Neural cell (in vitro differentiated cells): ENCODE measurements around the gene PGS1. TPM values are rescaled to one million over a fixed set of nuclear protein-coding genes. Genes with fewer than 3 reads are reported as not detected.

Experiments used
- H2AFZ ChIP-seq: fragments of 200-600, 300-800 bp; sonication (generic), shearing (Covaris generic); 2 replicates; pipeline ENCODE4 v1.6.0; 2014; ENCODE audit warnings: low read depth, mild to moderate bottlenecking, antibody characterized with exemption, low read length, moderate library complexity
- H3F3A ChIP-seq: fragments of 200-600 bp; shearing (Covaris generic); 2 replicates; pipeline ENCODE4 v1.6.1; 2016; ENCODE audit warnings: mild to moderate bottlenecking, moderate library complexity, mixed read lengths, antibody characterized with exemption, low read length; ENCODE audit not compliant: insufficient read depth, poor library complexity, severe bottlenecking
- H3K27ac ChIP-seq: fragments of 200-600, 300-800 bp; sonication (generic), shearing (Covaris generic); 2 replicates; pipeline ENCODE4 v1.5.1; 2014; ENCODE audit warnings: mild to moderate bottlenecking, low read length, moderate library complexity
- H3K27me3 ChIP-seq: fragments of 300-800, 200-600 bp; sonication (generic), shearing (Covaris generic); 2 replicates; pipeline ENCODE4 v1.6.0; 2014; ENCODE audit warnings: mild to moderate bottlenecking, low read depth, low read length, moderate library complexity; ENCODE audit not compliant: insufficient read depth
- H3K36me3 ChIP-seq: fragments of 300-800, 200-600 bp; sonication (generic), shearing (Covaris generic); 2 replicates; pipeline ENCODE4 v1.5.1; 2014; ENCODE audit warnings: mild to moderate bottlenecking, antibody characterized with exemption, low read length, moderate library complexity; ENCODE audit not compliant: insufficient read depth
- H3K4me2 ChIP-seq: fragments of 300-800, 200-600 bp; sonication (generic), shearing (Covaris generic); 2 replicates; pipeline ENCODE4 v1.6.0; 2014; ENCODE audit warnings: mild to moderate bottlenecking, low read length
- H3K4me3 ChIP-seq: fragments of 300-800, 200-600 bp; sonication (generic), shearing (Covaris generic); 2 replicates; pipeline ENCODE4 v1.5.1; 2014; ENCODE audit warnings: mild to moderate bottlenecking, low read length, moderate library complexity
- H3K79me2 ChIP-seq: fragments of 200-600 bp; shearing (Covaris generic); replicated peaks from 2 replicates; pipeline ENCODE4 v1.6.0; 2014; ENCODE audit warnings: mild to moderate bottlenecking, low read length, moderate library complexity; ENCODE audit not compliant: insufficient read depth
- H3K9ac ChIP-seq: fragments of 300-800, 200-600 bp; sonication (generic), shearing (Covaris generic); 2 replicates; pipeline ENCODE4 v1.6.1; 2016; ENCODE audit warnings: mild to moderate bottlenecking, low read length, mixed read lengths
- H3K9me2 ChIP-seq: fragments of 200-600 bp; shearing (Covaris generic); 2 replicates; pipeline ENCODE4 v1.6.1; 2016; ENCODE audit warnings: mild to moderate bottlenecking, low read length, mixed read lengths; ENCODE audit not compliant: insufficient read depth
- H3K9me3 ChIP-seq: fragments of 200-600, 300-800 bp; sonication (generic), shearing (Covaris generic); 2 replicates; pipeline ENCODE4 v1.6.1; 2016; ENCODE audit warnings: mild to moderate bottlenecking, mixed run types, low read length, moderate library complexity, mixed read lengths
- H4K20me1 ChIP-seq: fragments of 200-600 bp; shearing (Covaris generic); 2 replicates; pipeline ENCODE4 v1.6.1; 2016; ENCODE audit warnings: mild to moderate bottlenecking, mixed run types; ENCODE audit not compliant: insufficient read depth
- EP300 ChIP-seq: fragments of 450-650 bp; conservative IDR thresholded peaks from 2 replicates; pipeline ENCODE4 v1.6.1; 2014; ENCODE audit warnings: antibody characterized with exemption, mild to moderate bottlenecking, moderate library complexity; ENCODE audit not compliant: poor library complexity, severe bottlenecking
- EZH2 ChIP-seq: fragments of 200-600, 300-800 bp; shearing (Covaris generic), sonication (generic); IDR thresholded peaks from 2 replicates; pipeline ENCODE4 v1.6.1; 2014; ENCODE audit warnings: antibody characterized with exemption, low read length, borderline replicate concordance, mild to moderate bottlenecking; ENCODE audit not compliant: insufficient read depth, poor library complexity, severe bottlenecking
- MXI1 ChIP-seq: fragments of 450-650 bp; conservative IDR thresholded peaks from 2 replicates; pipeline ENCODE4 v1.6.1; 2014; ENCODE audit warnings: antibody characterized with exemption, mild to moderate bottlenecking; ENCODE audit not compliant: poor library complexity, severe bottlenecking
- POLR2AphosphoS5 ChIP-seq: IDR thresholded peaks from 2 replicates; pipeline ENCODE4 v1.6.1; 2012
- RAD21 ChIP-seq: fragments of 450-650 bp; conservative IDR thresholded peaks from 2 replicates; pipeline ENCODE4 v1.6.1; 2014; ENCODE audit warnings: antibody characterized with exemption, mild to moderate bottlenecking, moderate library complexity
- SMC3 ChIP-seq: fragments of 450-650 bp; conservative IDR thresholded peaks from 2 replicates; pipeline ENCODE4 v1.6.1; 2014; ENCODE audit warnings: antibody characterized with exemption, mild to moderate bottlenecking, moderate library complexity; ENCODE audit not compliant: poor library complexity
- TAF1 ChIP-seq: IDR thresholded peaks from 2 replicates; pipeline ENCODE4 v1.6.1; 2012; ENCODE audit warnings: low read depth
- polyA plus RNA-seq: library from polyadenylated mRNA; depleted of rRNA; stranded (reverse); fragments of >200 nt; gene quantifications from 2 replicates; pipeline ENCODE4 v1.2.3, GENCODE V29; 2014
- TF ChIP-seq, protein P1 (sequence below): IDR thresholded peaks from 2 replicates; pipeline ENCODE4 v1.6.1; 2012; ENCODE audit warnings: borderline replicate concordance
- TF ChIP-seq, protein P2 (sequence below): fragments of 450-650 bp; IDR thresholded peaks from 2 replicates; pipeline ENCODE4 v1.5.1; 2014; ENCODE audit warnings: antibody characterized with exemption, mild to moderate bottlenecking, moderate library complexity; ENCODE audit not compliant: poor library complexity, severe bottlenecking

Gene PGS1
- polyA plus RNA-seq, 1 donor from 2014 or later, result 65.7 TPM

GRCh38 chr17:78371056-78371455 is 7.4 kb upstream of the PGS1 start:
- H3K27ac ChIP-seq, result no peak overlapping the region
- H3K79me2 ChIP-seq, result no peaks in the 10 kb centered on the region
- TF ChIP-seq, protein P1, sequence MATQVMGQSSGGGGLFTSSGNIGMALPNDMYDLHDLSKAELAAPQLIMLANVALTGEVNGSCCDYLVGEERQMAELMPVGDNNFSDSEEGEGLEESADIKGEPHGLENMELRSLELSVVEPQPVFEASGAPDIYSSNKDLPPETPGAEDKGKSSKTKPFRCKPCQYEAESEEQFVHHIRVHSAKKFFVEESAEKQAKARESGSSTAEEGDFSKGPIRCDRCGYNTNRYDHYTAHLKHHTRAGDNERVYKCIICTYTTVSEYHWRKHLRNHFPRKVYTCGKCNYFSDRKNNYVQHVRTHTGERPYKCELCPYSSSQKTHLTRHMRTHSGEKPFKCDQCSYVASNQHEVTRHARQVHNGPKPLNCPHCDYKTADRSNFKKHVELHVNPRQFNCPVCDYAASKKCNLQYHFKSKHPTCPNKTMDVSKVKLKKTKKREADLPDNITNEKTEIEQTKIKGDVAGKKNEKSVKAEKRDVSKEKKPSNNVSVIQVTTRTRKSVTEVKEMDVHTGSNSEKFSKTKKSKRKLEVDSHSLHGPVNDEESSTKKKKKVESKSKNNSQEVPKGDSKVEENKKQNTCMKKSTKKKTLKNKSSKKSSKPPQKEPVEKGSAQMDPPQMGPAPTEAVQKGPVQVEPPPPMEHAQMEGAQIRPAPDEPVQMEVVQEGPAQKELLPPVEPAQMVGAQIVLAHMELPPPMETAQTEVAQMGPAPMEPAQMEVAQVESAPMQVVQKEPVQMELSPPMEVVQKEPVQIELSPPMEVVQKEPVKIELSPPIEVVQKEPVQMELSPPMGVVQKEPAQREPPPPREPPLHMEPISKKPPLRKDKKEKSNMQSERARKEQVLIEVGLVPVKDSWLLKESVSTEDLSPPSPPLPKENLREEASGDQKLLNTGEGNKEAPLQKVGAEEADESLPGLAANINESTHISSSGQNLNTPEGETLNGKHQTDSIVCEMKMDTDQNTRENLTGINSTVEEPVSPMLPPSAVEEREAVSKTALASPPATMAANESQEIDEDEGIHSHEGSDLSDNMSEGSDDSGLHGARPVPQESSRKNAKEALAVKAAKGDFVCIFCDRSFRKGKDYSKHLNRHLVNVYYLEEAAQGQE, result no peak
- TF ChIP-seq POLR2AphosphoS5 (no peak), RAD21 (no peak), TAF1 (no peak)
- TF ChIP-seq, protein P2, sequence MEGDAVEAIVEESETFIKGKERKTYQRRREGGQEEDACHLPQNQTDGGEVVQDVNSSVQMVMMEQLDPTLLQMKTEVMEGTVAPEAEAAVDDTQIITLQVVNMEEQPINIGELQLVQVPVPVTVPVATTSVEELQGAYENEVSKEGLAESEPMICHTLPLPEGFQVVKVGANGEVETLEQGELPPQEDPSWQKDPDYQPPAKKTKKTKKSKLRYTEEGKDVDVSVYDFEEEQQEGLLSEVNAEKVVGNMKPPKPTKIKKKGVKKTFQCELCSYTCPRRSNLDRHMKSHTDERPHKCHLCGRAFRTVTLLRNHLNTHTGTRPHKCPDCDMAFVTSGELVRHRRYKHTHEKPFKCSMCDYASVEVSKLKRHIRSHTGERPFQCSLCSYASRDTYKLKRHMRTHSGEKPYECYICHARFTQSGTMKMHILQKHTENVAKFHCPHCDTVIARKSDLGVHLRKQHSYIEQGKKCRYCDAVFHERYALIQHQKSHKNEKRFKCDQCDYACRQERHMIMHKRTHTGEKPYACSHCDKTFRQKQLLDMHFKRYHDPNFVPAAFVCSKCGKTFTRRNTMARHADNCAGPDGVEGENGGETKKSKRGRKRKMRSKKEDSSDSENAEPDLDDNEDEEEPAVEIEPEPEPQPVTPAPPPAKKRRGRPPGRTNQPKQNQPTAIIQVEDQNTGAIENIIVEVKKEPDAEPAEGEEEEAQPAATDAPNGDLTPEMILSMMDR, result no peak
- H2AFZ ChIP-seq, result no peak overlapping the region
- no peaks in the 10 kb centered on the region for H3F3A ChIP-seq
- no peaks in the 10 kb centered on the region for H3K36me3 ChIP-seq
- no peak overlapping the region for H3K9ac ChIP-seq
- no peaks in the 10 kb centered on the region for H3K9me2 ChIP-seq
- no peaks in the 10 kb centered on the region for H3K9me3 ChIP-seq
- H3K4me3 ChIP-seq, result no peak overlapping the region
- no peaks in the 10 kb centered on the region for H4K20me1 ChIP-seq
- H3K4me2 ChIP-seq, result no peak overlapping the region
- no peaks in the 10 kb centered on the region for H3K27me3 ChIP-seq

DNA sequence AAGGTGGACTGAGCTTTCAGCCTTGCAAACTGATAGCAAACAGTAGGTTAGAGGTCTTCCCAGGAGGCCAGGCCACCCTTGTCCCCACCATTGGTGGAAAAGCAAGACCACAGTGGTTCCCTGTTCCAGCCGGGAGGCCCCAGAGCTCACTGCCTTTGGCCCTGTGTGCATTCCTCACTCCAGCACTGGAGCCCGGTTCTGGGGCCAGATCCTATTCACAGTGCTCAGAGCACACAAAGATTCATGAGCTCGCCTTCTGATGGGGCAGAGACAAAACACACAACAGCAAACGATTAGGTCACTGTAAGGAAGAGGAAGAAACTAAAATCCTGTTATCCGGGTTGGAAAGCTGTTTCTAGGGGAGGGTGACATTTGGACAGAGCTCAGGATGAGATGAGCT is 5.6 kb upstream of the PGS1 start:
- Histone ChIP-seq H3F3A (no peaks in the 10 kb centered on the region), H4K20me1 (no peaks in the 10 kb centered on the region), H3K27ac (no peak overlapping the region), H3K4me2 (no peak overlapping the region), H3K9ac (no peak overlapping the region), H3K27me3 (no peaks in the 10 kb centered on the region), H3K79me2 (no peaks in the 10 kb centered on the region), H2AFZ (no peak overlapping the region), H3K4me3 (no peak overlapping the region), H3K9me3 (no peaks in the 10 kb centered on the region), H3K9me2 (no peaks in the 10 kb centered on the region), H3K36me3 (no peaks in the 10 kb centered on the region)
- no peak for TF ChIP-seq POLR2AphosphoS5
- TF ChIP-seq, protein P1, result no peak
- TF ChIP-seq RAD21, result no peak
- no peak for TF ChIP-seq EP300
- no peak for TF ChIP-seq EZH2
- no peak for TF ChIP-seq SMC3
- TF ChIP-seq, protein P2, result no peak
- no peak for TF ChIP-seq TAF1
- no peak for TF ChIP-seq MXI1
